GM21526 (cell line): ENCODE measurements around the gene FAM47E.

Source experiments
- ATAC-seq: cut with Tn5 transposase; IDR thresholded peaks from one replicate; pipeline ENCODE4 v1.9.1; 2021; ENCODE audit warnings: moderate library complexity; ENCODE audit not compliant: unreplicated experiment, low FRiP score

FAM47E gene

DNA sequence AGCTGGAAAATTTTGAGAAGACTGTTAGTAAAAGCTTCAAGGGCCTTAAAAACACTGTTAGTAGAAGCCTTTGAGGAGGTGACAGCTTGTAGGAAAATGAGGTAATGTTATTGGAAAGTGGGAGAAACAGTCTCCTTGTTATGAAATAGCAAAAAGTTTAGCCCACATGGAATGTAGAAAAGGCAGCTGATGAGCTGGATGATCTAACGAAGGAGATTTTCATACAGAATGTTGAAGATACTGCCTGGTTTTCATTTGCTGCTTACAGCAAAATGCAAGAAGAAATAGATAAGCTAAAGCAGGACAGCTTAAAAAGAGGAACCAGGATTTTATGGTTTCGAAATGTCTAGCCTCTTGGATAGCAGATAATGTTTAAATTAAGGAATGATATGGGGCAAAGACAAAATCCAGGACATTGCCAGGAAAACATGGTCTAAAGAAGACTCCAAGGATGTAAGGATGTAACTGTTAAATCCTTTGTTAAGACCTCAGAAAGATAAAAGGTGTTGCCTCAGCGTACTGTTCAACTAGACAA, 44.8 kb downstream of the FAM47E start:
- ATAC-seq = no peak

DNA sequence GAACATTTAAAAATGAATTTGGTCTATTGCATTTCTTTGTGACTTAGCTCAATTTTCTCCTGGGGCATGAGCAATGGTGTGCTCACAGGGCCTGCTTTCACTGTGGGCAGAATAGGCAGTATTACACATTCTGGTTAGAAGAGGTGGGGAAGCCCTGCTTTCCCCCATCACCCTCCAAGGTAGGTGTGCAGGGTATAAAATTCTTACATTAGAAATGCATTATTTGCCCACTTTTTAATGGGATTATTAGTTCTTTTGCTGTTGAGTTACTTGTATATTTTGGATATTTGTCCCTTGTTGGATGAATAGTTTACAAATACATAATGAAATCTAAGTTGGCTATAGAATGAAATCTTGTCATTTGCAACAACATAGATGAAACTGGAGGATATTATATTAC, 46.7 kb downstream of the FAM47E start:
- no peak for ATAC-seq

DNA sequence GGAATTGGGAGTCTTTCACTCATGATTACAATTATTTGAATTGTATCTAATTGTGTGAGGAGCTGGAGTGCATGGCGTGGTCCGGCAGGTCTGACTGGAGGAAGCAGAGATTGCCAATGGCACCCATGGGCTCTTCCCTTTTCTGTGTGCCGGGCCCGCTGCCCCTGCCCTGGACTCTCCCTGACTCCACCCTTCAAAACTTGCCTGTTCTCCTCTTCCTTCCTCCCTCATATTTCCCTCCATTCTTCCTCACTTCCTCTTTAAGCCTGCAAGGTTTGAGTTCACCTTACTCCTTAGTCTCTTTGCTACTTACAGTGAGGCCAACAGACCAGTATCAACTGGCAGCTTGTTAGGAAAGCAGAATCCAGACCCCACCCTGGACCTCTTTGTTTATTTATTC, 48.5 kb downstream of the FAM47E start:
- ATAC-seq = no peak

DNA sequence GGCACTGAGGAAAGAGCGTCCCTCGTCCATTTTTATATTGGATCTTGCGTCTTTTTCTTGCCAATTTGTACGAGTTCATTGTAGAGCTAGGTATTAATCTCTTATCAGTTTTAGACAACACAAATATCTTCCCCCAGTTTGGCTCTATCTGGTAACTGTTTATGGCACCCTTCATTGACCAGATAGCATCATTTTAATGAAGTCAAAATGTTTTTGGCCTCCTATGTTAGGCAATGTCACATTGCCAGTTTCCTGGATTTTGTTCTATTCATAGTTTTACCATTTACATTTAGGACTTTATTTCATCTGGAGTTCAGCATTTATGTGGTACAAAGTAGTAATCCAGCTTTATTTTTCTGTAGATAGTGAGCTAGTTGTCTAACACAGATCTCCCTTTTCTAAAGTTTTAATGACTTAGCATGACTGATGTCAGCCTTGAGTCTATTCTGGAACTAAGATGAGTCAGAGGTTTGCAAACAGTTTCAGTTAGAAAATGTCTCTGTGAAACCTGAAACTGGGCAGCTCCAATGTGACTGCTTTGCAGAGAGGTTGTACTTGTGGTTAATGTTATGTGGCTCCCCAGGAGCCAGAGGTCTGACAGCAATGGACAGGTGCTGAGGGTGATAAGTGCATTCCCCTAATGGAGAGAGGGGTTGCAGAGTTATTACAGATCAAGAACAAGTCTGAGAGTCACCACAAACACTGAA, 49.7 kb downstream of the FAM47E start:
- ATAC-seq = peak; percentile 99

DNA sequence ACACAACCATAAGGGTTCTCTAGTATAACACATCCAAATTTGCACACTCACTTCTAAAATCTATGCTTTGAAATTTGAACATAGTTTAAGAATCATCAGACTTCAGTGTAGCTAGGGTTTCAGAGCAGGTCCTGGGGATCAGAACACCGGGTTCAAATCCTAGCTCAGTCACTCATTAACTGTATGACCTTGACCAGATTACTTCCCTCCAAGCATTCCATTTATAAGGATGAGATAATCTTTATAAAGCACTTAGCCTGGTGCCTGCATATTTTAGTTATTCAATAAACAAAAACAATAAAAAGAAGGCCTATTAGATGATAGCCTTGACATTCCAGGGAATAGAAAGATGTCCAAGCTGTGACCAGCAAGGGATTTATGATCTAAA, 50.2 kb downstream of the FAM47E start:
- ATAC-seq = no peak

DNA sequence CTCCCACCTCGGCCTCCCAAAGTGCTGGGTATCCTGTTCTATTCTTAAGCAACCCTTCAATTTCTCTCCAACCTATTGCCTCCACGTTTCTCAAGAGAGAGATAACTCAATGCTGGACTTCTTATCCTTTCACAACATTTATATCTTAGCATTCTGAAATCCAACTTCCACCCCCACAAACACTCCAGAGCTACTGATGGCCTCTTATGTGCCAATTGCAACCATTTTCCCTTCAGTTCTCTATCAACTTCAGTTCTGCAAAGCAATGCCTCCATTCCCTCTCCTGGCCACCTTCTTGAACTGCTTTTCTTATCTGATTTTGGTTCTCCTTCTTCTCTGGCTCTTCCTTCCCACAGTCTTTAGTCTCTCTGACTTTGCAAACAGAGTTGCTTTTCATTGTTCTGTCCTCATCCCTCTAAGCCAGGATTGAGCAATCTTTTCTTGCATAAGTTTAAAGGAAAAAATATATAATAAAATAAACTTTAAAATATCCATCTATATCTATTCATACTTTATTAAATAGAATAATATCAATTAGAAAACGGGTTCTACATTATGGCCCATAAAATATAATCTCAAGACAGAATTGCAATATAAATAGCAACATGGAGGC, 51.4 kb downstream of the FAM47E start:
- ATAC-seq = no peak

- ATAC-seq = no peak
Measured at GRCh38 chr4:76305033-76305687, 53.6 kb downstream of the FAM47E start.

GRCh38 chr4:76305971-76306881, 54.7 kb downstream of the FAM47E start, which contains the start of gene STBD1:
TSS of gene STBD1 (plus strand) at chr4:76306733. CDS start at chr4:76306770, 37 bp downstream.
- no peak for ATAC-seq

DNA sequence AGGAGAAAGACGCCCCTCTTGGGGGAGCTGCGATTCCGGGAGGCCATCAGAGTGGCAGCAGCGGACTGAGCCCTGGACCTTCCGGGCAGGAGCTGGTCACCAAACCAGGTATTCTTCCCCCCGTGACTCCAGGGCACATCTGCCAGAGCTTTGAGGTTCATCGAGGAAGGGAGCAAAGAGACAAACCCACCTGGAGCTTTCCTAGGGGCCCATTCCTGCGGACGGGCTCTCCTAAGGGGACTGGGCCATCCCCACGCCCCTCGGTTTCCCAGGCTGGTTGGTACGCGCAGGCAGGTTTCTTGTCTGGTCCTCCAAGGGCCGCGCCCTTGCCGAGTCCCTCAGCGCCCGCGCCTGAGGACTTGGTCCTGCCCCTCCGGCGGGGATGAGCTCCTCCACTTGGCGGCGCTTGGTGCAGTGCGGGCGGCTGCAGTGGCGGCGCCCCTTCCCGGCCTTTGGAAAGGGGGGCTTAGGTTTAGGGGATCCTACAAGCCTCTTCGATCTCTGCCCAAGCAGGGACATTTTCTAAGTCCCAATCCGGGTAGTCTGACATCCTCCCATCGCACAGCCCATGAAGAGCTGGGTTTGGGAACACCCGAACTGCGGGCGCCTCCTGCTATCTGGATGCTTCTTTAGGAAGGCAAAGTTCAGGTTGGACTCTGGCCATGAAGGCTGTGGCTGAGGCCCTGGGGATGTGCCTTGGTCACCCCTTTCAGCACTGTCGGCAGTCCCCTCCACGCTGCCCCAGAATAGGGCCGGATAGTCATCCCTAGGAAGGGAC, 55.5 kb downstream of the FAM47E start:
- no peak for ATAC-seq

DNA sequence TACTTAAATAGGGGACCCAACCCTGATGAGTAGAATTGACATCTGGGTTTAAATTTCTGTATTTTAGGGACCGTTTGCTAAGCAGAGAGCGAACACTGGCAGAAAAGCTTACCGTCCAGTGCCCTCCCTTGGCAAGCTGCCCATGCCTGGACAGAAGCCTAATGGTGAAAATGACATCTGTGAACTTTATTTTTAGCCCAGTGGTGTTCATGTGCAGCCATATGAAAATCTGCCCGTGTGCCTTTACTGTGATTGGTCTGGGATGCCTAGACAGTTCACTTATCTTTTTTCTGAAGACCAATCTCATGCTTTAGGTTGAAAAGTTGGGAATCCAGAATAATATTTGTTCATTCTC, 56.1 kb downstream of the FAM47E start:
- no peak for ATAC-seq

DNA sequence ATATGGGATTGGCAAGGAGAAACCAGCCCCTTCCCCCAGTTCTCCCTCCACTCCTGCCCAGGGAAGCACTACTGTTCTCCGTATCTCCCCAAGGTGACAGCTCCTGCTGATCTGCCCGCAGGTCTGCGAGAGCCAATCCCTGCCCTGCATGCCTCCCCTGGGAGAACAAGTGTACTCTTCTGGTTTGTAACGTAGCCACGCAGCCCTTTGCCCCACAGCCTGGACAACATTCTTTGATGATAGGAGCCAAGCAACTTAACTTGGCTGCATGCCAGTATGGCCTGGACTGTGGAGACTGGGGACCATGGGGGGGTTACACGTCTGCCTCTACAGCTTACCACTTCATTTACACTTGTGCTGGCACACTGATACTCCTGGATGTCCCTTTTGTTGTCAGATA, 57.0 kb downstream of the FAM47E start:
- no peak for ATAC-seq

- no peak for ATAC-seq
Measured at GRCh38 chr4:76309939-76310550, 58.5 kb downstream of the FAM47E start.

DNA sequence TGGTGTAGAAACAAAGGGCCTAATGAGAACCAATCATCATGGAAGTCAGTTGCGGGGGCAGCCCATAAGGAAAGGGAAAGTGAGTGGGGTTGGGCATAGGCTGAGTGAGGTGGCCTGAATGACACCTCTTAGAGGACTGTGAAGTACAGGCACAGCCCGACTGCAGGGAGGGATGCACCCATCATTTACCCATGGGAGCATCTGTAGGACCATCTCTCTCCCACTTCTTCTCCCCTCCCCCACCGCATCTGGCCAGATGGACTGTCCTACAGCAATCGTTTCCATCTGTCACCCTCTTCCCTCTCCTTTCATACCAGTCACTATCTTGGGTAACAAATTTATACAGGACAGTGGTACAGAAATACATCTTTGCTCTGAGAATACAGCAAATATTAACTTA, 59.2 kb downstream of the FAM47E start:
- no peak for ATAC-seq

DNA sequence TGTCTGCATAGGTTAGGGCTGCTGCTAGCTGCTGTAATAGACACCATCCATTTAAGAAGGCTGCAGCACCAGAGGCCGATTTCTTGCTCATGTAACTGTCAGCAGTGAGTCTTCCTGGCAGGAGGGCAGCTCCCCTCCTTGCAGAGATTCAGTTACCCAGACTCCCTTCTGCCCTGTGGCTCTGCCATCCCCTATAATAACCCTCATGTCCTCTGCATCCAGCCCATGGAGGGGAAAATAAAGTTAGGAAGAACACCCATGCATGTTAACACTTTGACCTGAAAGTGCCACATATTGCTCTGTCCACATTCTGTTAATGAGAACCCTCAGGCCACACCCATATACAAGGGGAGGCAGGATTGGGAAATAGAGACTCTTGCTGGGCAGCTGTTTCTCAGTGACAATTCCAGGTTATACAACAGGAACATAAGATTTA, 60.4 kb downstream of the FAM47E start:
- ATAC-seq = no peak

GRCh38 chr4:76312457-76312856, 60.9 kb downstream of the FAM47E start:
- ATAC-seq = no peak

GRCh38 chr4:76313547-76313946, 62.0 kb downstream of the FAM47E start:
- ATAC-seq = no peak

- no peak for ATAC-seq
Measured at GRCh38 chr4:76315267-76315918, 63.9 kb downstream of the FAM47E start.

- ATAC-seq = no peak
Measured at GRCh38 chr4:76316131-76316530, 64.6 kb downstream of the FAM47E start.

DNA sequence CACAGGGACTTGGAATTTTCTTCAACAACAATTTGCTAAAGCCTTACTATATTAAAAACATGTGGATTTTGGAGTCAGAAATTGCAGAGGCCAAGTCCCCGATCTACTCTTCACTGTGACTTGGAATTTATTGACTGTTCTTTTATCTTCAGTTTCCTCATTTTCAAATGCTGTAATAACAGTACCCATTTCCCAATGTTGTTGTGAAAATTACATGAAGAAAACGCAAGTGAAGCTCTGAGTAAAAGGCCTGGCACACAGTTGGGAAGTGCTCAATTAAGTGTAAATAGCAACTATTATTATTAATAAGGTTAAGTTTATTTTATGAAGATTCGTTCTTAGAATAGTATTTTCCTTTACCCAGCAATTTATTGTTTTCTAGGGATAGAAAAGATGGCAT, 70.7 kb downstream of the FAM47E start:
- ATAC-seq = no peak
